Stomach (tissue), 4 donors: Measurements from ENCODE around the gene ADGRE3.
"Not testable (repeated sequence)": the region's sequence is repeated elsewhere in the genome, so short reads cannot be mapped to it uniquely, and the experiment has no call there.

Source experiments
- CTCF ChIP-seq, 7 experiments: fragments of 450-650 bp in 4 of 7; fragments of 200-600 bp in 3 of 7; sonication (generic) in 3 of 7; IDR thresholded peaks; one replicate each; pipeline ENCODE4 v1.5.1; 2016 to 2019; ENCODE audit warnings: antibody characterized with exemption in 7 of 7, control low read depth in 2 of 7, mild to moderate bottlenecking in 1 of 7
- POLR2A ChIP-seq, 4 donors: fragments of 450-650 bp; IDR thresholded peaks; one replicate each; pipeline ENCODE4 v1.6.1; 2016; ENCODE audit warnings: antibody characterized with exemption in 4 of 4, control low read depth in 2 of 4, mild to moderate bottlenecking in 1 of 4, moderate library complexity in 1 of 4
- POLR2AphosphoS5 ChIP-seq, 3 donors: sonication (generic); formaldehyde crosslinking; IDR thresholded peaks; one replicate each; pipeline ENCODE4 v1.6.1; 2016; ENCODE audit warnings: antibody characterized with exemption in 3 of 3

GRCh38 chr19:14624491-14624890 lies 50.2 kb downstream of the ADGRE3 start:
- not testable (repeated sequence) for TF ChIP-seq POLR2A, CTCF, POLR2AphosphoS5 (IDR thresholded peaks at IDR 0.05)
